Left colon (tissue), 2 donors: ENCODE data around the gene GOLGA6L7. TPM values are rescaled to one million over a fixed set of nuclear protein-coding genes. Genes with fewer than 3 reads are reported as not detected.
"Not testable (repeated sequence)": the region's sequence is repeated elsewhere in the genome, so short reads cannot be mapped to it uniquely, and the experiment has no call there.

Source experiments
- ATAC-seq: fragments of 200-7000 bp; cut with Tn5 transposase; one replicate; pipeline ENCODE4 v1.9.1; 2020; ENCODE audit warnings: mild to moderate bottlenecking, moderate library complexity
- DNase-seq, 2 donors: peaks; one replicate each; pipeline ENCODE4 v3.0.0-alpha.2; 2020
- intact Hi-C, 2 donors: fragments of 100-400 bp; cut with DNase I in 1 of 2; cut with micrococcal nuclease in 1 of 2; formaldehyde crosslinking; loops; one replicate each; pipeline versions ENCODE4 v1.11.2 to v1.14.0; 2022; cut with DNase I, micrococcal nuclease
- long read RNA-seq: library from polyadenylated mRNA; unstranded; transcript quantifications from one replicate; pipeline ENCODE4 v2.0.0, GENCODE V29; 2021
- total RNA-seq, 2 donors: library from RNA; stranded (reverse); fragmentation: NEBNext Ultra II Directional; extraction: Animal tissue kit (Norgen Biotek cat#: 25700); gene quantifications; one replicate each; pipeline ENCODE4 v1.2.1, GENCODE V29; 2021
- donor health status: DM: no; HTN: no; CAD: no.
- donor health status: DM: yes; HTN: yes; CAD: no.

Gene GOLGA6L7, protein sequence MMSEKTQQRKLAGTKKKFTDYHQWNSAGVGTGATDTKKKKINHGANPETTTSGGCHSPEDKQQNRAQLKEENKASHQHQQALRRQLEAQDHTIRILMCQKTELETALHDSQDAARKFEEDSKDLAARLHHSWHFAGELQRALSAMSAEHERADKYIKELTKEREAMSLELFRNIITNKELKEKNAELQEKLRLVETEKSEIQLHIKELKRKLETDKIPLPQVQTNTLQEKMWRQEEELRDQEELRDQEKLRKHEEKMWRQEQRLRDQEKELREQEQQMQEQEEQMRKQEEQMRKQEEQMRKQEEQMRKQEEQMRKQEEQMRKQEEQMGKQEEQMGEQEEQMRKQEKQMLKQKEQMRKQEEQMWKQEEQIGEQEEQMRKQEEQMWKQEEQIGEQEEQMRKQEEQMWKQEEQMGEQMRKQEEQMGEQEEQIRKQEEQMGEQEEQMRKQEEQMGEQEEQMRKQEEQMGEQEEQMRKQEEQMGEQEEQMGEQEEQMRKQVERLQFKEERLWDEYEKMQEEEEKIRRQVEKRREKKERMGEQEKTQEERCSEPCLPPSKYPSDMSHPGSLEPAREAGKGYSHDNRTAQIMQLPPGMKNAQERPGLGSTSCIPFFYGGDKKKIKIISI
- not detected for total RNA-seq
- long read RNA-seq, partial matches to known transcripts = 0 of 1 reads
- long read RNA-seq, other reads (novel, unspliced or antisense) = 1 of 1 reads

DNA sequence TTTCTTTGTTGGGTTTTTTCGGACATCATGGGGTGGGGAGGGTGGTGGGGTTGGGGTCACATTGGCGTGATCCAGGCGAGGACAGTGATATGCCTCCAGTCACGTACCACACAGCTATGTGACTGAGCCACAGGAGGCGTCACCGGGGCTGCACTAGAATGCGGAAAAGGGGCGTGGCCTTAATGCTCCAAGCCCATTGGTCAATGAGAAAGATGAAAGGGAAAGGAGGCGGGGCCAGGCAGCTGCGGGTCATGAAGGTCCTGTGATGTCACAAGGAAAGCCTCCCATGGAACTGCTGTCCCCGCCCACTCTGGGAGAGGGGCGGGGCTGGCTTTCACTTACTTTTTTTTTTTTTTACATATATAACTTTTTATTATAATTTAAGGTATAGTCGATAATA lies at the start of gene GOLGA6L7:
Gene GOLGA6L7 (minus strand): TSS at position 124 of the 400 bp plus-strand sequence. CDS start 95 bp downstream, at position 29.
- intact Hi-C loops, DNase-seq, ATAC-seq: not testable (repeated sequence)

DNA sequence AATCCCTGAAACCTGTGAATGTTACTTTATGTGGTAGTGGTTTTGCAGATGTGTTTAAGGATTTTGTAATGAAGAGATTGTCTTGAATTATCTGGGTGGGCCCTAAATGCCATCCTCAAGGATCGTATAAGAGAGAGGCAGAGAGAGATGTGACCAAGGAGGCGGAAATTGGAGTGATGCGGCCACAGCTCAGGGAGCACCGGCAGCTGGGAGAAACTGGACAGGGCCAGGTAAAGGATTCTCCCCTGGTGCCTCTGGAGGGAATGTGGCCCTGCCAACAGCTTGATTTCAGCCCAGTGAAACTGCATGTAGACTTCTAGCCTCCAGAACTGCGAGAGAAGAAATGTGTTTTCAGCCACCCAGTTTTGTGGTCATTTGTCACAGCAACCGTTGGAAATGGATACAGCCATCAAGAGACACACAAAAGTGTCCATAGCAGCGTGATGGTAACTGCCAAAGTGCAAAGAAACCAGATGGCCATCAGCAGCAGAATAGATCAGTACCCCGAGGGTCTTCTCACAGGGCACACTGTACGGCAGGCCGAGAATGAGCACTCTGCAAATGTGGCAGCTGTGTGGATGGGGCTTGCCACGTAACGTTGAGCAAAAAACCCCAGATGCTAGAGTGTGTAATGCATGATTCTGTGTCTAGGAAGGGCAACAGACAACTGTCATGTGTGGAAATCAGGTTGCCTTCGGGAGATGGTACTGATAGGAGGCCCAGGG lies 49.6 kb upstream of the GOLGA6L7 start:
- intact Hi-C loops = no loop called here
- ATAC-seq (no peak), DNase-seq (no peak)

DNA sequence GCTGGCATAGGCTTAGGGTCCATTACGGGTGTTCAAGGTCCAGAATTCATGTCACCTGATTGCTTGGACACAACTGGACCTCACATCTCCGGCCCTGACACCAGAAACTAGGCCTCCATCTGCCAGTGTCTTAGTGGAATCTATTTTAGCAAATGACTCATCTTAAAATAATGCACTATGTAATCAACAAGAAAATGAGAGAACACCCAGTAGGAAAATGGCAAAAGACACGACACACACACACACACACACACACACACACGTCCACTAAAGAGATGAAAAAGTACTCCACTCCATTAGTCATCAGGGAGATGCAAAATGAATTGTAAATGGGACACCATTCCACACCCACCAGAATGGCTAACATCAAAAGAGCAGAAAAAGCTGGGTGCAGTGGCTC lies 48.5 kb upstream of the GOLGA6L7 start:
- ATAC-seq = no peak
- no peak for DNase-seq
- intact Hi-C loops = no loop called here

DNA sequence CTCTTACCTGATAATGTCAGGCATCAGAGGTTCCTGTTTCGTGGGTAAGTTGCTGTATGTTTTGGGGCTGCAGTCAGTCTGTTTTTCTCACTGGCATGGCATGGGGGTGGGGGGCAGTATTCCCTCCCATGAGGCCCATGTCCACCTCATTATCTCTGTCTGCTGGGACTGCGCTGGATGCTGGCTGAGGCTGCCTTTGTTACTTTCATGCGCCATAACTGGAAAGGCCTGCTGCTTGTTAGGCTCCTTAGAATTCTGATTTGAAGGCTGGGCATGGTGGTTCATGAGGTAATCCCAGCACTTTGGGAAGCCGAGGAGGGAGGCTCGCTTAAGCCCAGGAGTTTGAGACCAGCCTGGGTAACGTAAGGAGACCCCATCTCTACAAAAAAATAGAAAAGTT lies 47.1 kb upstream of the GOLGA6L7 start:
- intact Hi-C loops = no loop called here
- ATAC-seq = no peak
- DNase-seq = no peak

DNA sequence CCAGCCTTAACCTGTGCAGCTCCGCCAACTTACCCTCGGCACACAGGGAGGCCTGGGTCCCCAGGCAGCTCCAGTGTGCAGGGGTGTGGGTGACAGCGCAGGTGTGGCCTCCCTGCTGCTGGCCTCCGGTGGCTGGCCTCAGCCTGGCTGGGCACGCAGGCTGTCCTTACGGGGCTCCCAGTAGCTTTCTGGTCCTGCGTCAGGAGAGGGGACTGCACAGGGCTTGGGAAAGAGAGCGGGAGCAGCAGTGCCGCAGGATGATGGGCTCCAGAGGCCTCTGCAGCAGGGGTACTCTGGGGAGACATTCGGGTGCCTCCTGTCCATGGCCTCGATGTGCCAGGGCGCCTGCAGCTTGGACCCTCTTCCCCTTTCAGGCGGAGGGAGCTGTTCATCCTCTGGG lies 46.7 kb upstream of the GOLGA6L7 start:
- intact Hi-C loops = no loop called here
- ATAC-seq (no peak), DNase-seq (no peak)

DNA sequence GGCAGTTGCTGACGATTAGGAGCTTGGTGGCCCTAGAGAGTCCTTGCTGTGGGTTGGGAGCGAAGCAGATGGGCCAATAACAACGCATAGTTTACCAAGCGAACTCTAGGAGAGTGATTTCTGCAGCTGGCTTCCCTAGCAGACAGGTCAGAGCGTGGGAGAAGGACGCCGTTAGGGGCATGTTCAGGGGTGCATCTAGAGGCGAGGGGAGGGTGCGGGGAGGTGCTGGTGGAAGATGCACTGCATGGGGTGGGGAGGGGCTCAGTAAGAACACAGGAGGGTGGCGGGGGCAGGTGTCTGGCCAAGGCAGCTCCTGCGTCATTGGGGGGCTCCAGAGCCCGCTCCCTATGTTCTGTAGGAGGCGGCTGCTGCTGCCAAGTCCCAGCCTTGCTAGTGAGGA lies 46.2 kb upstream of the GOLGA6L7 start:
- intact Hi-C loops = no loop called here
- ATAC-seq (no peak), DNase-seq (no peak)

DNA sequence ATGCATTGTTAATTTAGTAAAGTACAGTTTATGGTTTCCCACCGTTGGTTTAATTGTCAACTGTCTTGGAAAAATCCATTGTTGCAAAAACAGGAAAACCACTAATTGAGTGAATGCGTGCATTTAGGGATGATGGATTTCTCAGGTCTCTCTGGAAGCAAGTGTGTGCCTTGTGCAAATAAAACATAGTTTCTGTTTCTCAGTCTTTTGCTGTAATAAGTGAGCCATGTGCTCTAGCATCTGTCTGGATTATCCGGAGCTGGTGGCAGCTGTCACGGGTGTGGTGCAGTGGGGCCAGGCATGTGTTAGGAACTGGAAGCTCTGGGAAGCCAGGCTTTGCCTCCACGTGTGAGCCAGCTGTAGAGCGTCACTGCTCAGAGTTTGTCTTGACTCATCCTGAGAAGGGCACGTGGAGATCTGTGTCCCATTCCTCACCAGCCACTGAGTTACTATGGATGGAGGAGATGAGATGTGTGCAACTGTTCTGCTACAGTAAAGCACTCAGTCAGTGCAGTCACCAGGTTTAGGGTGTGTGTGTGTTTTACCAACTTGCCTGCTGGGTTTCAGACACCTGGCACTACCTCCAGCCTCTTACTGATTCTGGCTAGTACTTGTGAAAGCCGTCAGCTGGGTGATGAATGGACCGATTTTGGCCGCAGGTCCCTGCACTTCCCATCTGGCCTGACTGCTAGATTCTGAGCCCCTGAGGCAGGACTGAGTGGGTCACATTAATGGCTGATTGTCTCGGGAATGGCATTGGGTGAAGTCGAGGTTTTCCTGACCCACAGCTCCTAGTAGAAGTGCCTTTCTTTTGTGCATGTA lies 44.6 kb upstream of the GOLGA6L7 start:
- DNase-seq = no peak
- intact Hi-C loops = no loop called here
- ATAC-seq = no peak

DNA sequence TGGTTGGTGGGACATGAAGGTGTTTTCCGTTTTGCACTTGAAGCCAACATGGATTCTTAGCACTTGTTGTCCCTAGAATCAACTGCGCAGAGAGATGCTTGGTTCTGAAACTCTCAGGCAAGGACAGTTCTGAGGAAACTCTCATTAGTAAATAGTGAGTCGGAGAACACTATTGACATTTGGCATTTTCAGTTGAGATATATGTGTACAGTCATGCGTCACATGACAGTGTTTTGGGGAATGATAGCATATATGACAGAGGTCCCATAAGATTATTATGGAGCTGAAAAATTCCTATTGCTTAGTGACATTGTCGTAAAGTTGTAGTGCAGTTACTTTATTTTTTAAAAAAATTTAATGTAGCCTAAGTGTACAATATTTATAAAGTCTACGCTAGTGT lies 43.1 kb upstream of the GOLGA6L7 start:
- intact Hi-C loops = no loop called here
- no peak for DNase-seq
- no peak for ATAC-seq

DNA sequence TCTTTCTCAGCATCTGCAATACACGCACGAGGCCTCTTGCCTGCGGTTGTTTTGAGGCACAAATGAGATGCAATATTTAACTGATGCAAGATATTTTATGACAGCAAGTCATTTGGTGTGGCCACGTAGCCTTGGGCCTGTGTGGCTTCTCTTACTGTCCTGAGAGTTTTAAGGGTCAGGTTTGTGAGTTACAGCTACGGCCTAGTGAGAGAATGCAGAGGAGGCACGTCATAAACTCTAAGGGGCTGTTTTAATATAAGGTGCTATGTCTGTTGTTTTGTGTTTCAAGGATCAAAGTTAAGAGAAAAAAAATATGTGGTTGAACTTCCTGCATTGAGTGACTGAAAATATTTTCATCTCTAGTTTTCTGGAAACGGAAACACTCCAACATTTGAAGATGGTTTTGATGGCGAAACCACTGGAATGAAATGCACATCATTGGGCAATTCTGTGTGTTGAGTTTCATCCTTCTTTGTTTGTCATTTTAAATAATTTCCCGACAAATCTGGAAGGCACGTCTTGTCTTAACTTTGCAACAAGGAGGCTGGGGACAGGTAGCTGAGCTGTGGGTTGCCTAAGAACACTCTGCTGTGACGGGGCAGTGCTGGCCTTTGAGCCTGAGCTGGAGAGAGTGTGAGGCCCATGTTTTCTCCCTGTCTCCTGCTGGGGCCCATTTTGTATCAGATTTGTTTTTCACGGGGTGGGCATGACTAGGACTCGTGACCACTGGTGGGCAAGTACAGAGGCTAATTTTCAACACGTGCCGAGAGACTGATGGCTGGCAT lies 42.5 kb upstream of the GOLGA6L7 start:
- no peak for ATAC-seq
- DNase-seq = no peak
- intact Hi-C loops = no loop called here

DNA sequence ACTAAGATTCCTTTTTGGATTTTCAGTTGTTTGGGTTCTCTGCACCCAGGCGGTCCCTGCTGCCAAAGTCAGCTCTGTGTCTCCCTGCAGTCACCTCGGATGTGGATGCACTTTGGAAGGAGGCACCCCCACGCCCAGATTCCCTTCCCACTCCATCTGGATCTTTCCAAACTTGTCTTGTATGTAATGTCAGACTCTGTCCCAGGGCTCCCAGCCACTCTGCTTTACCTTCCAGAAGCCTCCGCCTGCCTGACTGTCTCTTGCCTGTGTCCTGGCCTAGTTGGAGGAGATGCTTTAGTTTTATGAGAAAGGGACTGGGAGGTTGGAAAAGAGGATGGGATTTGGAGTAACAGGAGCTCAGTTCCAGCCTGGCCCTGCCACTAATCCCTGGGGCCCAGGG lies 41.8 kb upstream of the GOLGA6L7 start:
- DNase-seq, intact Hi-C loops, ATAC-seq: not testable (repeated sequence)

DNA sequence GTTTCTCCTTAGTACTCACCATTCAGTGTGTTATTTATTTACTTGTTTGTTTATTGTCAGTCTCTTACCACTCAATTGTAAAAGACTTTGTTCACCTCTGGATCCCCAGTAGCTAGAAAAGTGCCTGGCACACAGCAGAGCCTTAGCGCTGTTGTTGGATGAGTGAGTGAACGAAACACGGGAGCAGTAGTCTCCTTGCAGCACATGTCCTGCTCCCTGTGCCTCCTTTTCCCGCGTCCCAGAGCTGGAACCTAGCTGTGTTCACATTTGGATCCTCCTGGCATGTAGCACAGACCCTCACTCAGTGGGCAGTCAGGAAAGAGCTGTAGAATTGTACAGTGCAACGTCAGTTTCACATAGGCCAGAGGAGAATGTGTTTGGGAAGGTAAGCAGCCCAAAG lies 41.4 kb upstream of the GOLGA6L7 start:
- ATAC-seq, intact Hi-C loops, DNase-seq: not testable (repeated sequence)

DNA sequence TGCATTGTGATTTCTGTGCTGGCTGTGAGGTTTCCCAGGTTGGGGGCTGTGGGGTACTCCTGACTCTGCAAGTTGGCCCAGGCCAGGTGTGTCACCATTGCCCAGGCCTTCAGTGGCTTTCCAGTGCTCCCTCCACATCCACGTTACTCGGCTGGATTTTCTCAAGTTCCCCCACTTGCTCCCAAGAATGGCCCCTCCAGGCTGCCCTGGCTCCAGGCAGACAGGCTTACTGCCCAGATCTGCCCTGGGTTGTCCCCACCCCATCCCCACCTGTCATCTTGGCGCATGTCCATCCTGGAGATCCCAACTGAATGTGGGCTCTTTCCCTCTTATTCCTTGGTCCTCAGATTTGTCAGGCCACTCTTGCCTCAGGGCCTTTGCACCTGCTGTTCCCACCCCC lies 40.9 kb upstream of the GOLGA6L7 start:
- no peak for DNase-seq
- intact Hi-C loops = no loop called here
- ATAC-seq = no peak

DNA sequence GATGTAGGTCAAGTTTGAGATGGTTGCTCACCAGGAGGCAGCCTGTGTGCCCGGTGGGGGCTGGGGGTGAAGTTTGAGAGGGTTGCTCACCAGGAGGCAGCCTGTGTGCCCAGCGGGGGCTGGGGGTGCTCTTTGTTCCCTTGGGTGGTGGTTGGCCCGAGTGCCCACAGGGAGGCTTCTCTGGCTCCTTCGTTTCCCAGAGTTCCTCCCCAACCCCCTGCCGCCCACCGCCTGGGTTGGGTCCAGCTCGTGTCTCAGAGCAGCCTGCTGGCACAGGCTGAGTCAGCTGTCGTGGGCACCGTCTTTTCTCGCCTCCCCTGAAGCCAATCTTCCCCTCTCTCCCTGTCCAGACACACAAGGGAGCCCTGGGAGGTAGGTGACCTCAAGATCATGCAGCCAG lies 40.5 kb upstream of the GOLGA6L7 start:
- DNase-seq (no peak), ATAC-seq (no peak)
- intact Hi-C loops = no loop called here

DNA sequence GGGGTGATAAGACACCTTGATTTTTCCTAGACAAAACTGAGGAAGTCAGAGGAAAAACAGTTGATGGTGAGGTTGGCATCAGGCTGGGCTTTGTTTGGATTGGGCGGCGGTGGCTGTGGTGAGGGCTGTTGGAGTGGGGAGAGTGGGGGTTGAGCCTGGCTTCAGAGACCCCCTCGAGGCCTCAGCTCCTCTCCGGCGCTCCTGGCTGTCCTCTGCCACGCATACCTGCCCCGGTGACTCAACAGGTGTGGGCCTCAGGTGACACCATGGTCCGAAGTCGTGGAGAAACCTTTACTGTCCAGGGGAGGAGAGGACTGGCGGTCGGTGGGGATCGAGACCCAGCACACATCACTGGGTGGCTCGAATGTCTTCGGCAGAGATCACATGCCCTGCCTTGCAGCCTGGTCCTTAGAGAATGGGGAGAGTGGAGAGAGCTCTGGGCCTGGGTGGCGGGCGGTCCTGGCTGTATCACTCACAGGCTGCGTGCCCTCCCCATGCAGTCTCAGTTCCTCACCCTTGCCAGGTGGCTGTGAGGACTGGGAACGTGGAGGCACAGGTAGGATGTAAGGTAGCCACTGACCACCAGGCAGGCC lies 40.0 kb upstream of the GOLGA6L7 start:
- DNase-seq = no peak
- no peak for ATAC-seq
- intact Hi-C loops = no loop called here

DNA sequence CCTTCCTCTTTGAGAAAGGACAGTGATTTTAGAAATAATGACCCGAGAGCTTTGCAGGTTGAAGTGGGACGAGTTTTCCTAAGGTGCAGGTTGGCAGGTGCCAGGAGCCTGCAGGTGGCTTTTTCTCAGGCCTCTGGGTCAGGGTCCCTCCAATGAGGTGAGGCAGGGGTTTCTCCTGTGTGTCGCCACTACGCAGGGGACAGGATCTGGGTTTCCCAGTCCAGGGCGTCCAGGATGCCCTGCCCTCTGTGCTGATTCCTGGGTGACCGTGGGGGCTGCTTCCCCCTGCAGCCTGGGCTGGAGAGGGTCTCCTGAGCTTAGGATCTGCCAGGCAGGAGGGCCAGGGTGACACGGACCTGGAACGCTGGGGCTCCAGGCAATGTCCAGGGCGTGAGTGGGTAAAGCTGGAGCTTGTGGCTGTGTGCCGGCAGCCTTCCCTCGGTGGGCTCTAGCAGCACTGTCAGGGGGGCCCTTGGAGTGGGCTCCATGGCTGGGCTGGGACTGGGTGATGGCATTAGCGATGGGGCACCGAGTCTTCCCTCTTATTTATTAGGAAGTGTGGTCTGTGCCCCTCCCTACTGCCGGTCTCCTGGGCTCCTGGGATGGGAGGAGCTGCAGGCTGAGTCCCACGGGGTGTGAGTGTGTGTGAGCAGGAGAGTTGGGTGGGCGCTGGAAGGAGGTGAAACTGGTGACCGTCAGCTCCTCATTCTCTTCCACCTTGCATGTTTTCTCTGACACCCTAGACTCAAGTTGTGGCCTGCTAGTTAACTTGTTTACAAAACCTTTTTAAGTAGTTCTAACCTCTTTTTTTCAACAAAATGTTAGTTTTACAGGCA lies 39.1 kb upstream of the GOLGA6L7 start:
- DNase-seq = no peak
- intact Hi-C loops = no loop called here
- ATAC-seq = no peak

DNA sequence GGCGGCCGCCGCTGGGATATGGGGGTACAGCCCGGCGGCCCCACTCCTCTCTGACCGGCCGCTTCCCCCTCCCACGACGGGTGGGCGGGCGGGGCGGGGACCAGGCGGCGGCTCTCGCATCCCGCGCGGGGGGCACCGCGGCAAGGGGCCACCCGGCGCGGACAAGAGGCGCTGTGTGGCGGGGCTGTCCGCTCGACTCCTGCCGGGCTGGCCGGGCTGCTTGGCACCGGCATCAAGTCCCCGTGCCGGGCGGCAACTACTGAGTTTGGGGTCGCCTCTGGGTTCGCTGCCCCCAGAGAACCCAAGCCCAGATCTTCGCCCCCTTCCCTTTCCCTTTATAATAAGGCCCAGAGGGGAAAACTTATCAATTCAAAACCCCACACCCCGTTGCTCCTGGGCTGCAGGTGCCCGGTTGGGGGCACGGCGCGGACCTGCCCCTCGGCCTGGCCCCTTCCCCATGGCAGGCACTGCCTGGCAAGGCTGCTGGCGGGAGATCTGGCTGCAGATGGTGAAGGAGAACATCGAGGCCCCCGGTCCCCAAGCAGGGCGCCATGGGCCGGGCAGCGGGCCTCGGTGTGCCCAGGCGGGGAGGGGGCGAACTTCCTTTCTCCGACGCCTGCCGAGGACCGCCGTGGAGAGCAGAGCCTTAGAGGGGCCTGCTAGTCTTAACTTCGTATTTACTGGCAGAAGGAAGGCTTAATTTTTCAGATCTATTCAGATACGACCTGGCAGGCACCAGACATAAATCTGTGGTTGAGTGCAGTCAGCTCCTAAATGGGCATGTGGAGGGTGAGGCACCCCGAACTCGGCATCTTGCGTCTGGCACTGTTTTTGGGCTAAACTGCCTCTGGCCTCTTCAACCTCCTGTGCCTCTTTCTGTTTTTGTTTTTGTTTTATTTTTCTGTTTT lies 38.2 kb upstream of the GOLGA6L7 start:
- intact Hi-C loops = no loop called here
- ATAC-seq (no peak), DNase-seq (no peak)
